ENCODE data around the gene CD83.

The CD83 gene

GRCh38 chr6:14081126-14081525 lies 36.4 kb upstream of the CD83 start:
- Histone ChIP-seq H3K9me3 (ENCODE audit: control insufficient read depth in 1 of 2, low read length in 2 of 2) (no peaks in the 10 kb centered on the region), H3K4me3 (ENCODE audit: low read depth in 1 of 2, low read length in 2 of 2) (no peak overlapping the region), H3K4me1 (ENCODE audit: control insufficient read depth in 1 of 2, insufficient read depth in 2 of 2, low read length in 2 of 2) (no peaks in the 10 kb centered on the region), H3K27me3 (ENCODE audit: low read depth, low read length) (no peaks in the 10 kb centered on the region), H3K36me3 (ENCODE audit: control insufficient read depth in 1 of 2, insufficient read depth in 2 of 2, low read length in 2 of 2) (no peaks in the 10 kb centered on the region), H3K27ac (ENCODE audit: low read length) (no peak overlapping the region)

- no peaks in the 10 kb centered on the region for H3K36me3 ChIP-seq (ENCODE audit: control insufficient read depth in 1 of 2, insufficient read depth in 2 of 2, low read length in 2 of 2)
- H3K9me3 ChIP-seq (ENCODE audit: control insufficient read depth in 1 of 2, low read length in 2 of 2) = no peaks in the 10 kb centered on the region
- H3K4me1 ChIP-seq (ENCODE audit: control insufficient read depth in 1 of 2, insufficient read depth in 2 of 2, low read length in 2 of 2) = no peaks in the 10 kb centered on the region
- no peak overlapping the region for H3K4me3 ChIP-seq (ENCODE audit: low read depth in 1 of 2, low read length in 2 of 2)
- no peaks in the 10 kb centered on the region for H3K27me3 ChIP-seq (ENCODE audit: low read depth, low read length)
- no peak overlapping the region for H3K27ac ChIP-seq (ENCODE audit: low read length)
These were observed 34.8 kb upstream of the CD83 start for GRCh38 chr6:14082771-14083170.

GRCh38 chr6:14083262-14083661 lies 34.3 kb upstream of the CD83 start:
- no peaks in the 10 kb centered on the region for H3K9me3 ChIP-seq (ENCODE audit: control insufficient read depth in 1 of 2, low read length in 2 of 2)
- no peak overlapping the region for H3K4me3 ChIP-seq (ENCODE audit: low read depth in 1 of 2, low read length in 2 of 2)
- H3K27me3 ChIP-seq (ENCODE audit: low read depth, low read length) = no peaks in the 10 kb centered on the region
- H3K27ac ChIP-seq (ENCODE audit: low read length) = no peak overlapping the region
- no peaks in the 10 kb centered on the region for H3K36me3 ChIP-seq (ENCODE audit: control insufficient read depth in 1 of 2, insufficient read depth in 2 of 2, low read length in 2 of 2)
- no peaks in the 10 kb centered on the region for H3K4me1 ChIP-seq (ENCODE audit: control insufficient read depth in 1 of 2, insufficient read depth in 2 of 2, low read length in 2 of 2)

GRCh38 chr6:14083751-14084150 lies 33.8 kb upstream of the CD83 start:
- Histone ChIP-seq H3K9me3 (ENCODE audit: control insufficient read depth in 1 of 2, low read length in 2 of 2) (no peaks in the 10 kb centered on the region), H3K27ac (ENCODE audit: low read length) (no peak overlapping the region), H3K36me3 (ENCODE audit: control insufficient read depth in 1 of 2, insufficient read depth in 2 of 2, low read length in 2 of 2) (no peaks in the 10 kb centered on the region), H3K4me1 (ENCODE audit: control insufficient read depth in 1 of 2, insufficient read depth in 2 of 2, low read length in 2 of 2) (no peaks in the 10 kb centered on the region), H3K4me3 (ENCODE audit: low read depth in 1 of 2, low read length in 2 of 2) (no peak overlapping the region), H3K27me3 (ENCODE audit: low read depth, low read length) (no peaks in the 10 kb centered on the region)

GRCh38 chr6:14084388-14084787 lies 33.2 kb upstream of the CD83 start:
- H3K4me3 ChIP-seq (ENCODE audit: low read depth in 1 of 2, low read length in 2 of 2) = no peak overlapping the region
- H3K27me3 ChIP-seq (ENCODE audit: low read depth, low read length) = no peaks in the 10 kb centered on the region
- H3K4me1 ChIP-seq (ENCODE audit: control insufficient read depth in 1 of 2, insufficient read depth in 2 of 2, low read length in 2 of 2) = no peaks in the 10 kb centered on the region
- no peak overlapping the region for H3K27ac ChIP-seq (ENCODE audit: low read length)
- no peaks in the 10 kb centered on the region for H3K9me3 ChIP-seq (ENCODE audit: control insufficient read depth in 1 of 2, low read length in 2 of 2)
- no peaks in the 10 kb centered on the region for H3K36me3 ChIP-seq (ENCODE audit: control insufficient read depth in 1 of 2, insufficient read depth in 2 of 2, low read length in 2 of 2)

GRCh38 chr6:14085176-14085787 lies 32.3 kb upstream of the CD83 start:
- Histone ChIP-seq H3K27me3 (ENCODE audit: low read depth, low read length) (no peaks in the 10 kb centered on the region), H3K4me3 (ENCODE audit: low read depth in 1 of 2, low read length in 2 of 2) (no peak overlapping the region), H3K27ac (ENCODE audit: low read length) (no peak overlapping the region), H3K9me3 (ENCODE audit: control insufficient read depth in 1 of 2, low read length in 2 of 2) (no peaks in the 10 kb centered on the region), H3K36me3 (ENCODE audit: control insufficient read depth in 1 of 2, insufficient read depth in 2 of 2, low read length in 2 of 2) (no peaks in the 10 kb centered on the region), H3K4me1 (ENCODE audit: control insufficient read depth in 1 of 2, insufficient read depth in 2 of 2, low read length in 2 of 2) (no peaks in the 10 kb centered on the region)

GRCh38 chr6:14086701-14087100 lies 30.9 kb upstream of the CD83 start:
- Histone ChIP-seq H3K27me3 (ENCODE audit: low read depth, low read length) (no peaks in the 10 kb centered on the region), H3K36me3 (ENCODE audit: control insufficient read depth in 1 of 2, insufficient read depth in 2 of 2, low read length in 2 of 2) (no peaks in the 10 kb centered on the region), H3K4me1 (ENCODE audit: control insufficient read depth in 1 of 2, insufficient read depth in 2 of 2, low read length in 2 of 2) (no peaks in the 10 kb centered on the region)

GRCh38 chr6:14088600-14089192 lies 28.9 kb upstream of the CD83 start:
- no peak overlapping the region for H3K4me3 ChIP-seq (ENCODE audit: low read depth in 1 of 2, low read length in 2 of 2)
- H3K27ac ChIP-seq (ENCODE audit: low read length) = no peak overlapping the region
- H3K9me3 ChIP-seq (ENCODE audit: control insufficient read depth in 1 of 2, low read length in 2 of 2) = no peaks in the 10 kb centered on the region
- no peaks in the 10 kb centered on the region for H3K27me3 ChIP-seq (ENCODE audit: low read depth, low read length)
- no peaks in the 10 kb centered on the region for H3K36me3 ChIP-seq (ENCODE audit: control insufficient read depth in 1 of 2, insufficient read depth in 2 of 2, low read length in 2 of 2)
- no peaks in the 10 kb centered on the region for H3K4me1 ChIP-seq (ENCODE audit: control insufficient read depth in 1 of 2, insufficient read depth in 2 of 2, low read length in 2 of 2)

More at GRCh38 chr6:14086701-14087100, 30.9 kb upstream of the CD83 start:
- Histone ChIP-seq H3K27ac (ENCODE audit: low read length) (no peak overlapping the region), H3K9me3 (ENCODE audit: control insufficient read depth in 1 of 2, low read length in 2 of 2) (no peaks in the 10 kb centered on the region), H3K4me3 (ENCODE audit: low read depth in 1 of 2, low read length in 2 of 2) (no peak overlapping the region)

- H3K4me3 ChIP-seq (ENCODE audit: low read depth in 1 of 2, low read length in 2 of 2) = no peak overlapping the region
- no peaks in the 10 kb centered on the region for H3K36me3 ChIP-seq (ENCODE audit: control insufficient read depth in 1 of 2, insufficient read depth in 2 of 2, low read length in 2 of 2)
- H3K9me3 ChIP-seq (ENCODE audit: control insufficient read depth in 1 of 2, low read length in 2 of 2) = no peaks in the 10 kb centered on the region
- H3K27ac ChIP-seq (ENCODE audit: low read length) = no peak overlapping the region
- no peaks in the 10 kb centered on the region for H3K27me3 ChIP-seq (ENCODE audit: low read depth, low read length)
- H3K4me1 ChIP-seq (ENCODE audit: control insufficient read depth in 1 of 2, insufficient read depth in 2 of 2, low read length in 2 of 2) = no peaks in the 10 kb centered on the region
These were observed 28.3 kb upstream of the CD83 start for GRCh38 chr6:14089224-14089623.

GRCh38 chr6:14091339-14091978 lies 26.1 kb upstream of the CD83 start:
- Histone ChIP-seq H3K27me3 (ENCODE audit: low read depth, low read length) (no peaks in the 10 kb centered on the region), H3K27ac (ENCODE audit: low read length) (no peak overlapping the region), H3K4me3 (ENCODE audit: low read depth in 1 of 2, low read length in 2 of 2) (no peak overlapping the region), H3K4me1 (ENCODE audit: control insufficient read depth in 1 of 2, insufficient read depth in 2 of 2, low read length in 2 of 2) (no peaks in the 10 kb centered on the region), H3K36me3 (ENCODE audit: control insufficient read depth in 1 of 2, insufficient read depth in 2 of 2, low read length in 2 of 2) (no peaks in the 10 kb centered on the region), H3K9me3 (ENCODE audit: control insufficient read depth in 1 of 2, low read length in 2 of 2) (no peaks in the 10 kb centered on the region)

- H3K27me3 ChIP-seq (ENCODE audit: low read depth, low read length) = no peaks in the 10 kb centered on the region
- no peak overlapping the region for H3K27ac ChIP-seq (ENCODE audit: low read length)
- no peaks in the 10 kb centered on the region for H3K36me3 ChIP-seq (ENCODE audit: control insufficient read depth in 1 of 2, insufficient read depth in 2 of 2, low read length in 2 of 2)
- H3K4me3 ChIP-seq (ENCODE audit: low read depth in 1 of 2, low read length in 2 of 2) = no peak overlapping the region
- no peaks in the 10 kb centered on the region for H3K9me3 ChIP-seq (ENCODE audit: control insufficient read depth in 1 of 2, low read length in 2 of 2)
- H3K4me1 ChIP-seq (ENCODE audit: control insufficient read depth in 1 of 2, insufficient read depth in 2 of 2, low read length in 2 of 2) = no peaks in the 10 kb centered on the region
These were observed 25.3 kb upstream of the CD83 start for GRCh38 chr6:14092316-14092715.
